ENCODE measurements around the gene FAM177B.

DNA sequence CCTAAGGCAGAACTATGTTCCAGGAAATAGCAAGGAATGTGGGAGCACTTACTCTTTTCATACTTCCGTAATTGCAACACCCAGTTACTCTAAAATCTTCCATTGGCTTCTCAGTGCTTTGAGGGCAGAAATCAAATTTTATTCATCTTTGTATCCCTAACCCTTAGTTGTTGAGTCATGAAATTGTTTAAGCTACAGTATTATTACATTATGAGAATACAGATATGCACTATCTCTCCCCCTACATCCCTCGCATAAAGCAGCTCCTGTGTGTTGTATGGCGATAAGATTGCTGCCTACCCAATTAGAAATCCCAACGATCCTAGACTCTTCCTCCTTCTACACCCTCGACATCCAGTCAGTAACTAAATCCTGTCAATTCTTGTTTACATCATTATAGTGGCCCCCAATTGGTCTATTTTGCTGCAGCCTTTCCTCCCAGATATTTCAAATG, 27.3 kb upstream of the FAM177B start:
- no peak for TF ChIP-seq ZNF274 (IDR thresholded peaks at IDR 0.05; ENCODE audit: low read depth, low read length)
- no peak for TF ChIP-seq YY1 (IDR thresholded peaks at IDR 0.05; ENCODE audit: insufficient read depth, insufficient read length)
